ENCODE results near the gene ENC1. TPM values are rescaled to one million over a fixed set of nuclear protein-coding genes. Genes with fewer than 3 reads are reported as not detected.

Gene ENC1
- total and polyA plus RNA-seq, 2 donors from 2014 or later, result 5.3 to 7.5 TPM

- no peak overlapping the region for H3K27ac ChIP-seq (ENCODE audit: low read depth in 2 of 2, low read length in 2 of 2)
- DNase-seq (no peak), FAIRE-seq (no peak)
- H3K27me3 ChIP-seq (ENCODE audit: control insufficient read depth, insufficient read depth, low read length), result no peaks in the 10 kb centered on the region
- intact Hi-C loops (cut with DNase I), result no loop called here
- H3K9ac ChIP-seq (ENCODE audit: low read length in 3 of 3), result no peak overlapping the region
- H3K4me3 ChIP-seq (ENCODE audit: low read length in 3 of 3), result no peak overlapping the region
- no peaks in the 10 kb centered on the region for H3K4me1 ChIP-seq (ENCODE audit: control insufficient read depth in 2 of 3, insufficient read depth in 2 of 3, low read depth in 1 of 3, low read length in 3 of 3)
- no peaks in the 10 kb centered on the region for H3K9me3 ChIP-seq (ENCODE audit: control insufficient read depth in 2 of 3, insufficient read depth in 1 of 3, low read length in 3 of 3)
- TF ChIP-seq, protein P1, sequence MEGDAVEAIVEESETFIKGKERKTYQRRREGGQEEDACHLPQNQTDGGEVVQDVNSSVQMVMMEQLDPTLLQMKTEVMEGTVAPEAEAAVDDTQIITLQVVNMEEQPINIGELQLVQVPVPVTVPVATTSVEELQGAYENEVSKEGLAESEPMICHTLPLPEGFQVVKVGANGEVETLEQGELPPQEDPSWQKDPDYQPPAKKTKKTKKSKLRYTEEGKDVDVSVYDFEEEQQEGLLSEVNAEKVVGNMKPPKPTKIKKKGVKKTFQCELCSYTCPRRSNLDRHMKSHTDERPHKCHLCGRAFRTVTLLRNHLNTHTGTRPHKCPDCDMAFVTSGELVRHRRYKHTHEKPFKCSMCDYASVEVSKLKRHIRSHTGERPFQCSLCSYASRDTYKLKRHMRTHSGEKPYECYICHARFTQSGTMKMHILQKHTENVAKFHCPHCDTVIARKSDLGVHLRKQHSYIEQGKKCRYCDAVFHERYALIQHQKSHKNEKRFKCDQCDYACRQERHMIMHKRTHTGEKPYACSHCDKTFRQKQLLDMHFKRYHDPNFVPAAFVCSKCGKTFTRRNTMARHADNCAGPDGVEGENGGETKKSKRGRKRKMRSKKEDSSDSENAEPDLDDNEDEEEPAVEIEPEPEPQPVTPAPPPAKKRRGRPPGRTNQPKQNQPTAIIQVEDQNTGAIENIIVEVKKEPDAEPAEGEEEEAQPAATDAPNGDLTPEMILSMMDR (IDR thresholded peaks at IDR 0.05; ENCODE audit: borderline replicate concordance, extremely low read depth, insufficient read depth), result no peak
- H3K36me3 ChIP-seq (ENCODE audit: control insufficient read depth in 2 of 3, insufficient read depth in 3 of 3, low read length in 3 of 3), result no peaks in the 10 kb centered on the region
Observed at GRCh38 chr5:74664551-74664950, 24.0 kb upstream of the ENC1 start.

GRCh38 chr5:74660873-74661272 is 20.3 kb upstream of the ENC1 start:
- no peak for DNase-seq

GRCh38 chr5:74660140-74660539 is 19.6 kb upstream of the ENC1 start:
- Histone ChIP-seq H3K27ac (ENCODE audit: low read depth in 2 of 2, low read length in 2 of 2) (no peak overlapping the region), H3K9ac (ENCODE audit: low read length in 3 of 3) (no peak overlapping the region), H3K9me3 (ENCODE audit: control insufficient read depth in 2 of 3, insufficient read depth in 1 of 3, low read length in 3 of 3) (no peaks in the 10 kb centered on the region), H3K4me1 (ENCODE audit: control insufficient read depth in 2 of 3, insufficient read depth in 2 of 3, low read depth in 1 of 3, low read length in 3 of 3) (no peaks in the 10 kb centered on the region), H3K36me3 (ENCODE audit: control insufficient read depth in 2 of 3, insufficient read depth in 3 of 3, low read length in 3 of 3) (no peaks in the 10 kb centered on the region), H3K27me3 (ENCODE audit: control insufficient read depth, insufficient read depth, low read length) (no peaks in the 10 kb centered on the region), H3K4me3 (ENCODE audit: low read length in 3 of 3) (no peak overlapping the region)
- FAIRE-seq, result no peak
- TF ChIP-seq, protein P1 (IDR thresholded peaks at IDR 0.05; ENCODE audit: borderline replicate concordance, extremely low read depth, insufficient read depth), result no peak
- DNase-seq, result no peak
- intact Hi-C loops (cut with DNase I), result no loop called here

More at GRCh38 chr5:74660873-74661272, 20.3 kb upstream of the ENC1 start:
- no peak overlapping the region for H3K27ac ChIP-seq (ENCODE audit: low read depth in 2 of 2, low read length in 2 of 2)
- H3K4me3 ChIP-seq (ENCODE audit: low read length in 3 of 3), result no peak overlapping the region
- H3K27me3 ChIP-seq (ENCODE audit: control insufficient read depth, insufficient read depth, low read length), result no peaks in the 10 kb centered on the region
- H3K9ac ChIP-seq (ENCODE audit: low read length in 3 of 3), result no peak overlapping the region
- no peaks in the 10 kb centered on the region for H3K4me1 ChIP-seq (ENCODE audit: control insufficient read depth in 2 of 3, insufficient read depth in 2 of 3, low read depth in 1 of 3, low read length in 3 of 3)
- TF ChIP-seq, protein P1 (IDR thresholded peaks at IDR 0.05; ENCODE audit: borderline replicate concordance, extremely low read depth, insufficient read depth), result no peak
- H3K36me3 ChIP-seq (ENCODE audit: control insufficient read depth in 2 of 3, insufficient read depth in 3 of 3, low read length in 3 of 3), result no peaks in the 10 kb centered on the region
- no peak for FAIRE-seq
- intact Hi-C loops (cut with DNase I), result no loop called here
- H3K9me3 ChIP-seq (ENCODE audit: control insufficient read depth in 2 of 3, insufficient read depth in 1 of 3, low read length in 3 of 3), result no peaks in the 10 kb centered on the region

GRCh38 chr5:74659172-74659571 is 18.6 kb upstream of the ENC1 start:
- FAIRE-seq, result no peak
- Histone ChIP-seq H3K36me3 (ENCODE audit: control insufficient read depth in 2 of 3, insufficient read depth in 3 of 3, low read length in 3 of 3) (no peaks in the 10 kb centered on the region), H3K27ac (ENCODE audit: low read depth in 2 of 2, low read length in 2 of 2) (no peak overlapping the region), H3K27me3 (ENCODE audit: control insufficient read depth, insufficient read depth, low read length) (no peaks in the 10 kb centered on the region), H3K4me3 (ENCODE audit: low read length in 3 of 3) (no peak overlapping the region), H3K9ac (ENCODE audit: low read length in 3 of 3) (no peak overlapping the region), H3K4me1 (ENCODE audit: control insufficient read depth in 2 of 3, insufficient read depth in 2 of 3, low read depth in 1 of 3, low read length in 3 of 3) (no peaks in the 10 kb centered on the region), H3K9me3 (ENCODE audit: control insufficient read depth in 2 of 3, insufficient read depth in 1 of 3, low read length in 3 of 3) (no peaks in the 10 kb centered on the region)
- no peak for DNase-seq
- TF ChIP-seq, protein P1 (IDR thresholded peaks at IDR 0.05; ENCODE audit: borderline replicate concordance, extremely low read depth, insufficient read depth), result no peak
- intact Hi-C loops (cut with DNase I), result no loop called here
